NCI-H524 (cell line): Measurements from ENCODE around the gene NCKAP5L.
A peak's percentile ranks its signal among the peaks of the same experiment; 100 is the strongest.

ENCODE experiments used
- DNase-seq, 2 experiments: peaks; one replicate each; lab custom pipeline; 2025; lab: John Stamatoyannopoulos, UW

Gene NCKAP5L

DNA sequence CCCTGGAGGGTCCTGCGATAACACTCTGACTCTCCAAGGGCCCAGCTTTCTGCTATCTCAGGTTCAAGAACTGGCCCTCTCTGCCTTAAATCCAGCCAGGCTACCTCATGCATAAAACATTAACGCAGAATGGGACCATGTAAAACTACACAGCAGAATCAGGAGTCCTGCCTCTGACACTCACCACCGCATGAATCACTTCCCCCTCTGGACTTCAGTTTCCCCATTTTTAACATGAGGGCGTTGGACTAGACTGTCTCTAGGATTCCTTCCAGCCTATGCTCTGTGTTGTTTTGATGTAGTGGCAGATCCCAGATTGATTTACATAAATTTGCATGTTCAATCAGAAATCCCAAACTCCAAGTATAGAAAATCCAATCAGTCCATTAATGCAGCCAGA, 3.3 kb downstream of the NCKAP5L start:
- no peak for DNase-seq

- no peak for DNase-seq
Observed at GRCh38 chr12:49824416-49824815, 3.8 kb downstream of the NCKAP5L start.

DNA sequence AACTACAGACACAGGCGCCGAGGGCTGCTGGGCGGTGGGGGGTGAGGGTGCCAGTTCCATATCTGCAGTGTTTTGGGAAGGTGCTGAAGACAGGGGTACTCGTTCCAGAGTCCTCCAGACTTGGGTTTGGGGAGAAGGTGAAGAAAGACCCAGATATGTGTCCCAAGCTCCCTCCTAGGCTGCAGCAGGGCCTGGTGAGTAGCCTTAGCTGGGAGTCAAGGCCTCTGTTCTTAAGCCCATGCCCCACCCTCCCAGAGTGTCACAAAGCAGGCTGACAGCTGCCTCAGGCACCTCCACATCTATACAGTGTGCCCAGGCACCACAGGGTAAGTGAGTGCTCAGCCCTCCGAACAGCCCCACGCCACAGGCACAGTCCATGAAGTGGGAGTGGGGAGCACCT, 4.3 kb downstream of the NCKAP5L start:
- DNase-seq: no peak

GRCh38 chr12:49823350-49823749, 4.9 kb downstream of the NCKAP5L start:
- no peak for DNase-seq

GRCh38 chr12:49821373-49822287, 6.6 kb downstream of the NCKAP5L start:
- DNase-seq: no peak

DNA sequence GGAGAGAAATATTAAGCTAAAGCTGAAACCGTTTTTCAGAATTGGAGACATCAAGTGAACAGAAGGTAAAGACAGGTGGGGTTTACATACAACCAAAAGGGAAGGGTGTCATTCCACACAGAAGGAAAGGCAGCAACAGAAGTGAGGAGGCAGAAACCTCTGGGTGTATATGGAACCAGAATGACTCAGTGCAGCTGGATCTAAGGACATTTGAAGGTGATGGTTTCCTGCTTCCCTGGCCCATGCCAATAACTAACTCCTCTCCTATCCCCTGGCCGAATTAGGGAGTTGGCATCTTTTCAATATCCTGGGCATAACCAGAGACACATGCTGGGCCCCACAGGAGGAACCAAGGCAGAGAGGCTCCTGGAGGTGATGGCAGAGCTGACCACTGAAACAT, 8.4 kb downstream of the NCKAP5L start:
- no peak for DNase-seq

DNA sequence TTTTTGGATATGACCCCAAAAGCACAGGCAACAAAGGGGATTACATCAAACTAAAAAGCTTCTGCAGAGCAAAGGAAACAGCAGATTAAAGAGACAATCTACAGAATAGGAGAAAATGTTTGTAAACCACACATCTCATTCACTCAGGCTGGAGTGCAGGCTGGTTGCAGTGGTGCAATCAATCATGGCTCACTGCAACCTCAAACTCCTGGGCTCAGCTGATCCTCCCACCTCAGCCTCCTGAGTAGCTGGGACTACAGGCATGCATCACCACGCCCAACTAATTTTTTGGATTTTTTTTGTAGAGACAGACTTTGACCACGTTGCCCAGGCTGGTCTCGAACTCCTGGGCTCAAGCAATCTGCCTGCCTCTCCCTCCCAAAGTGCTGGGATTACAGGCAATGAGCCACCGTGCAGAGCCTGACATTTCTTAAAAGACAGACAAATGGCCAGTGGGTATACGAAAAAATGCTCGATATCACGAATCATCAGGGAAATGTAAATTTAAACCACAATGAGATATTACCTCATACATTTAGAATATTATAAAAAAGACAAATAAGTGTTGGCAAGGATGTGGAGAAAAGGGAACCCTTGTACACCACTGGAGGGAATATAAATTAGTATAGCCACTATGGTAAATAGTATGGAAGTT, 9.8 kb downstream of the NCKAP5L start:
- no peak for DNase-seq

DNA sequence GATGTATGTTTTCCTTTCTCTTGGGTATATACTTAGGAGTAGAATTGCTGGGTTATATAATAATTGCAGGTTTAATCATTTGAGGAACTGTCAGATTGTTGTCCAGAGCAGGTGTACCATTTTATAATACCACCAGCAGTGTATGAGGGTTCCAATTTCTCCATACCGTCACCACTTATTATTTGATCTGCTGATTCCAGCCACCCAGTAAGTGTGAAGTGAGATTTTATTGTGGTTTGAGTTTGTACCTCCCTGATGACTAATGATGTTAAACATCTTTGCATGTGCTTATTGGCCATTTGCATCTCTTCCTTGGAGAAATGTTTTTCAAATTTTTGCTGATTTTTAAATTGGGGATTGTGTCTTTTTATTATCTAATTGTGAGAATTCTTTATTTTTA, 15.1 kb downstream of the NCKAP5L start:
- no peak for DNase-seq

GRCh38 chr12:49811961-49812401, 16.2 kb downstream of the NCKAP5L start:
- no peak for DNase-seq

- peak in 1 of 2 experiments; percentile 69 for DNase-seq
Observed at GRCh38 chr12:49811136-49811535, 17.1 kb downstream of the NCKAP5L start.

- DNase-seq: no peak
Observed at GRCh38 chr12:49809906-49810389, 18.3 kb downstream of the NCKAP5L start.

DNA sequence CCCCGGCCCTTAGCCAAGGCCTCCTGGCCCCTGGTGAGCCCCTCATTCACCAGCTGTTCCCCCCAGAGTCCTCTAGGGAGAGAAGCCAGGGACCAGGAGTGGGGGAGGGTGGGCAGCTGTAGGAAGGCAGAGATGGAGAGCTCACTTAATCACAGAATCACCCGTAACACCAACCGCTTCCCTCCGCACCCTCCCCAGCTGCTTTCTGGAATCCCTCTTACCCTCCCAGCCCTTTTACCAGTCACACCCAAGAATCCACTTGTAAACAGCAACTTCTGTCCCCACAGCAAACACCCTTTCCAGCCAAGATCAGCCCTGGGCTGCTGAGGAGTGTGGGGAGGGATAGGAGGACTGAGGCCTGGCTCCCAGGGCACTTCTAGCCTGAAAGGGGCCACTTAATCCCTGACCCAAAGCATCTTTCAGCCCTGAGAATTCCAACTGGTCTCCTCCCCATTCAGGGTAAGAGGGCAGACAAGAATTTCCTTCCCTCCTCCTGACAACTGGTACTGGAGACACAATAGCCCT, 18.8 kb downstream of the NCKAP5L start:
- peak; percentile 76 to 89 for DNase-seq

GRCh38 chr12:49808686-49809380, 19.4 kb downstream of the NCKAP5L start:
- no peak for DNase-seq

- no peak for DNase-seq
Observed at GRCh38 chr12:49807991-49808580, 20.1 kb downstream of the NCKAP5L start.

GRCh38 chr12:49806877-49807276, 21.3 kb downstream of the NCKAP5L start:
- DNase-seq: no peak

DNA sequence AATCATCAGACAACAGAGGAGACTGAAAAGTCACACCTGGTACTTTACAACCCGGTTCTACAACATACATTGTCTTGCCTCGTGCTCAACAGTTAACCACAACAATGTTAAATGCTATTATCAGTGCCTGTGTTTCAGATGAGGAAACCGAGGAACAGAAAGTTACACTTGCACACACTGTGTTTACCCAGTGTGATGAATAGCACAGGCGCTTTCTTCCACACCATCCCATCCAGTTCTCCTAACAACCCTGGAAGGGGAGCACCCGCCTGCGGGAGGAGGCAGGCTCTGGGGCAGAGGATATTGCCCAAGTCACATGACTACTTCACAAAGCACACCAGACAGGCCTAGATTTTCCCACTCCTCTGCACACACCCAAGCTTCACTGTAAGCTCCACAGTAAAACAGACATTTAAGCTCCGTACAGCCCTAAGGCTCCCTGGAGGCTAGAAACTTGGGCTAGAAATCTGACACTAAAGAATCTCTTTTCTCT, 21.8 kb downstream of the NCKAP5L start:
- DNase-seq: no peak

DNA sequence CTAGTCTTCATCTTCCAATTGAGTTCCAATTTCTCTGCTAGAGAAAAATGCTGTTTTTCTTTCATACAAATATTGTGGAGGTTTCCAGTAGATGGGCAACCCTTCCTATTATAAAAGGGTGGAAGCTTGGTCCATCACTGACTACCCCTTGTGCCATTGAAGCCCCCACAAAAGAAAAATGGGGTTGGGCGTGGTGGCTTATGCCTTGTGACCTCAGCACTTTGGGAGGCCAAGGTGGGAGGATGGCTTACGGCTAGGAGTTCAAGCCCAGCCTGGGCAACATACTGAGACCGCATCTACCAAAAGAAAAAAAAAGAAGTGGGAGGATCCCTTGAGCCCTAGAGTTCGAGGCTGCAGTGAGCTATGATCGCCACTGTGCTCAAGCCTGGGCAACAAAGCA, 22.8 kb downstream of the NCKAP5L start:
- no peak for DNase-seq

DNA sequence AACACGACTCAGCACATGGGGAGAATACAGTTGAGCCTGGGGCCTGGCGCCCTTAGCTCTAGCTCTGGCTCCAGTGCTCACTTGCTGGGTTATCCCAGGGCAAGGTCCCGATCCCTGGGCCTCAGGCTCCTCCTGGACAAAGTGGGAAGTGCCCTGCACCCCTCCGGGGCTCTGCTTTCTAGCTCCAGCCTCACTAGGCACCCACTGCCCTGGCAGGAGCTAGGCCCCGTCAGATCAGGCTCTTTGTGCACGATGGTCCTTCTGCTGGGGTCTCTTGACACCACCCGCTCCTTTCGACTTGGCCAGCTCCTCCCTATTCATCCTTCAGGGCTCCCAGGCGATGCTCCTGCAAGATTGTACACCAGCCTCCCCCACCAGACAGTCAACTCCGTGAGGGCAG, 23.4 kb downstream of the NCKAP5L start:
- DNase-seq: no peak

GRCh38 chr12:49803693-49804450, 24.3 kb downstream of the NCKAP5L start:
- DNase-seq: no peak

- no peak for DNase-seq
Observed at GRCh38 chr12:49801141-49802063, 26.8 kb downstream of the NCKAP5L start.
